GM12878 (cell line): ENCODE data around the gene UBAC2. TPM values are rescaled to one million over a fixed set of nuclear protein-coding genes. Genes with fewer than 3 reads are reported as not detected.

Source experiments
- BMI1 ChIP-seq: fragments of 450-650 bp; IDR thresholded peaks from 2 replicates; pipeline ENCODE4 v1.6.1; 2016; ENCODE audit warnings: mild to moderate bottlenecking, moderate library complexity, borderline replicate concordance
- CREB1 ChIP-seq: IDR thresholded peaks from 2 replicates; pipeline ENCODE4 v1.6.1; 2012; ENCODE audit warnings: low read depth, mild to moderate bottlenecking, inconsistent platforms
- DPF2 ChIP-seq: fragments of 450-650 bp; IDR thresholded peaks from 2 replicates; pipeline ENCODE4 v1.6.1; 2017; ENCODE audit warnings: mild to moderate bottlenecking
- E2F4 ChIP-seq: IDR thresholded peaks from 2 replicates; pipeline ENCODE4 v1.6.1; 2012; ENCODE audit warnings: low read depth, low read length, improper control_type of control experiment
- EED ChIP-seq: sonication (generic); IDR thresholded peaks from 2 replicates; pipeline ENCODE4 v1.6.1; 2016; ENCODE audit warnings: antibody characterized with exemption, low read depth
- EZH2 ChIP-seq: IDR thresholded peaks from 2 replicates; pipeline ENCODE4 v1.6.1; 2012; ENCODE audit warnings: low read depth, mild to moderate bottlenecking, control low read depth, inconsistent platforms, low read length, borderline replicate concordance; ENCODE audit not compliant: control insufficient read depth
- FOXM1 ChIP-seq: IDR thresholded peaks from 2 replicates; pipeline ENCODE4 v1.6.1; 2012; ENCODE audit warnings: low read depth, mild to moderate bottlenecking, inconsistent platforms, low read length, moderate library complexity
- IKZF1 ChIP-seq: fragments of 450-650 bp; conservative IDR thresholded peaks from 2 replicates; pipeline ENCODE4 v1.6.1; 2017; ENCODE audit warnings: antibody characterized with exemption, mild to moderate bottlenecking
- MEF2B ChIP-seq: fragments of 450-650 bp; IDR thresholded peaks from 2 replicates; pipeline ENCODE4 v1.6.1; 2018; ENCODE audit warnings: mild to moderate bottlenecking, moderate library complexity; ENCODE audit not compliant: partially characterized antibody, poor library complexity, severe bottlenecking
- NR2F1 ChIP-seq: fragments of 450-650 bp; conservative IDR thresholded peaks from 2 replicates; pipeline ENCODE4 v1.6.1; 2017; ENCODE audit warnings: mild to moderate bottlenecking
- RUNX3 ChIP-seq: IDR thresholded peaks from 2 replicates; pipeline ENCODE4 v1.6.1; 2012; ENCODE audit warnings: low read length, inconsistent platforms
- SKIL ChIP-seq: fragments of 450-650 bp; IDR thresholded peaks from 2 replicates; pipeline ENCODE4 v1.6.1; 2017; ENCODE audit warnings: mild to moderate bottlenecking, low read depth, inconsistent platforms; ENCODE audit not compliant: poor library complexity, severe bottlenecking
- SREBF1 ChIP-seq: IDR thresholded peaks from 2 replicates; pipeline ENCODE4 v1.6.1; 2012; ENCODE audit warnings: mild to moderate bottlenecking, low read length
- SUPT20H ChIP-seq: IDR thresholded peaks from 2 replicates; pipeline ENCODE4 v1.6.1; 2011; ENCODE audit warnings: low read depth, mild to moderate bottlenecking, low read length, moderate library complexity, borderline replicate concordance; ENCODE audit not compliant: control insufficient read depth
- TCF12 ChIP-seq: IDR thresholded peaks from 2 replicates; pipeline ENCODE4 v1.6.1; 2011; ENCODE audit warnings: low read depth, mild to moderate bottlenecking, low read length
- TCF3 ChIP-seq: IDR thresholded peaks from 2 replicates; pipeline ENCODE4 v1.6.1; 2012; ENCODE audit warnings: low read depth, mild to moderate bottlenecking, low read length, borderline replicate concordance; ENCODE audit not compliant: insufficient read depth
- TCF7 ChIP-seq: IDR thresholded peaks from 2 replicates; pipeline ENCODE4 v1.6.1; 2014; ENCODE audit warnings: antibody characterized with exemption, borderline replicate concordance
- ZNF217 ChIP-seq: fragments of 450-650 bp; IDR thresholded peaks from 2 replicates; pipeline ENCODE4 v1.6.1; 2017; ENCODE audit warnings: antibody characterized with exemption, mild to moderate bottlenecking
- polyA plus RNA-seq, 11 experiments: library from polyadenylated mRNA; depleted of rRNA in 4 of 11; unstranded in 6 of 11; stranded (reverse) in 5 of 11; fragments of >200 nt; fragmentation: Nextera tagmentation in 4 of 11; fragmentation: Illumina TruSeq in 1 of 11; extraction: Ambion mirVana in 4 of 11; extraction: Trizol in 1 of 11; gene quantifications; 1 replicate in 1 of 11; 2 replicates in 10 of 11; pipeline versions ENCODE4 v1.2.1 to v1.2.3, GENCODE V29; 2011 to 2016; ENCODE audit warnings: inconsistent platforms in 2 of 11, missing spikeins in 2 of 11, low read depth in 1 of 11
- total RNA-seq, 4 experiments: library from RNA; depleted of rRNA in 3 of 4; stranded (reverse); fragments of >200 nt in 3 of 4; fragmentation: Illumina TruSeq in 1 of 4; extraction: Trizol in 1 of 4; gene quantifications; 2 replicates each; pipeline versions ENCODE4 v1.2.1 to v1.2.3, GENCODE V29; 2013 to 2021
- TF ChIP-seq, protein P1 (sequence below): fragments of 450-650 bp; conservative IDR thresholded peaks from 2 replicates; pipeline ENCODE4 v1.6.1; 2017; ENCODE audit warnings: mild to moderate bottlenecking, moderate library complexity

UBAC2 gene
- total and polyA plus RNA-seq, 10 of the 15 experiments (the other 5 are each of a cell fraction or from before 2014, with no cell fraction given): 3.0 to 54.6 (median 17.4) TPM

GRCh38 chr13:99282264-99283231 is 81.9 kb downstream of the UBAC2 start (continued):
- TF ChIP-seq ZNF217 (peak; percentile 65), EED (peak; percentile 45; the same call in 1 of the 2 replicates), RUNX3 (peak; percentile 81), CREB1 (peak; percentile 28; the same call in 1 of the 2 replicates), SREBF1 (no peak), SUPT20H (no peak), TCF7 (peak; percentile 75; the same call in 1 of the 2 replicates), DPF2 (peak; percentile 92), FOXM1 (peak; percentile 96), NR2F1 (peak; percentile 63; the same call in 1 of the 2 replicates), TCF12 (0 out of 2 replicates have a peak, but pooled peaks have one; percentile 19), EZH2 (no peak), BMI1 (peak; percentile 44; the same call in 1 of the 2 replicates), SKIL (peak; percentile 88), MEF2B (peak; percentile 94), TCF3 (peak; percentile 48; the same call in 1 of the 2 replicates), IKZF1 (peak; percentile 74), E2F4 (no peak)
- TF ChIP-seq, protein P1, sequence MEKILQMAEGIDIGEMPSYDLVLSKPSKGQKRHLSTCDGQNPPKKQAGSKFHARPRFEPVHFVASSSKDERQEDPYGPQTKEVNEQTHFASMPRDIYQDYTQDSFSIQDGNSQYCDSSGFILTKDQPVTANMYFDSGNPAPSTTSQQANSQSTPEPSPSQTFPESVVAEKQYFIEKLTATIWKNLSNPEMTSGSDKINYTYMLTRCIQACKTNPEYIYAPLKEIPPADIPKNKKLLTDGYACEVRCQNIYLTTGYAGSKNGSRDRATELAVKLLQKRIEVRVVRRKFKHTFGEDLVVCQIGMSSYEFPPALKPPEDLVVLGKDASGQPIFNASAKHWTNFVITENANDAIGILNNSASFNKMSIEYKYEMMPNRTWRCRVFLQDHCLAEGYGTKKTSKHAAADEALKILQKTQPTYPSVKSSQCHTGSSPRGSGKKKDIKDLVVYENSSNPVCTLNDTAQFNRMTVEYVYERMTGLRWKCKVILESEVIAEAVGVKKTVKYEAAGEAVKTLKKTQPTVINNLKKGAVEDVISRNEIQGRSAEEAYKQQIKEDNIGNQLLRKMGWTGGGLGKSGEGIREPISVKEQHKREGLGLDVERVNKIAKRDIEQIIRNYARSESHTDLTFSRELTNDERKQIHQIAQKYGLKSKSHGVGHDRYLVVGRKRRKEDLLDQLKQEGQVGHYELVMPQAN: no peak
